ENCODE data around the gene SMPX.
A peak's percentile ranks its signal among the peaks of the same experiment; 100 is the strongest.

Gene SMPX

DNA sequence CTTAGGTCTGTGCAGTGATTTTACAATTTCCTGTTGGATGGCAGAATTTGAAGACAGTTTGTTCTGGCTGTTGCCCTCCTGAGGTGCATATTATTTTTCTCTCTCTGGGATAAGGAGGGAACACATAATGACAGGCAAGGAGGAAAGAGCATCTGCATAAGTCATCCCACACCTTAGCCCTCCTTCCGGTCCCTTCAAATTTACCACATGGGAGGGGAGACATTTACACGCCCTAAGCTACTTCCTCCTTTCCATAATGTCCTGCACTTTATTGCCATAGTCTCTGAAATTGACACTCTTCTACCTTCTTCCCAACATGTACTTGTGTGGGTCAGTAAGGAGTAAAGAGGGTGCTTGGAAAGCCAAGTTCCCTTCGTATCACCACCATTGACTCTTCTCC, 13.9 kb downstream of the SMPX start:
- no peak for DNase-seq (ENCODE audit: low read depth in 2 of 2)

GRCh38 chrX:21741869-21742701, 15.8 kb downstream of the SMPX start:
- DNase-seq (ENCODE audit: low read depth in 2 of 2): no peak

DNA sequence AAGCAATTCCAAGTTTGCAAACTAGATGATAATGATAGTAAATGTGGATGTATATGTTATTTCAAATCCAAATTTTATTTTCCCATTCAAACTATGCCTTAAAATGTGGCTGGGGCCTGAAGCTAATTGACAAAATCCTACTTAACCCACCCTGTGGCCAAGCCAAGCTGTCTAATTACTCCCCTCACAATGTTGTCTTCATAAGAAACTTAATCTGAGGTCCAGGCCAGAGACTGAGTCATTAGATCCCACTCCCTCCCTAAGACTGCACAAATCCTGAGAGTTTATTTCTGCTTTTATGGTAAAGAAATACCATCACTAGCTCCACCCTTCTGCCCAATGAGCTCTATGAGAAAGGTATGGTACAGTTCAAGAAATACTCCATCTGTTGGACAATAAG, 16.6 kb downstream of the SMPX start:
- DNase-seq (ENCODE audit: low read depth in 2 of 2): no peak

DNA sequence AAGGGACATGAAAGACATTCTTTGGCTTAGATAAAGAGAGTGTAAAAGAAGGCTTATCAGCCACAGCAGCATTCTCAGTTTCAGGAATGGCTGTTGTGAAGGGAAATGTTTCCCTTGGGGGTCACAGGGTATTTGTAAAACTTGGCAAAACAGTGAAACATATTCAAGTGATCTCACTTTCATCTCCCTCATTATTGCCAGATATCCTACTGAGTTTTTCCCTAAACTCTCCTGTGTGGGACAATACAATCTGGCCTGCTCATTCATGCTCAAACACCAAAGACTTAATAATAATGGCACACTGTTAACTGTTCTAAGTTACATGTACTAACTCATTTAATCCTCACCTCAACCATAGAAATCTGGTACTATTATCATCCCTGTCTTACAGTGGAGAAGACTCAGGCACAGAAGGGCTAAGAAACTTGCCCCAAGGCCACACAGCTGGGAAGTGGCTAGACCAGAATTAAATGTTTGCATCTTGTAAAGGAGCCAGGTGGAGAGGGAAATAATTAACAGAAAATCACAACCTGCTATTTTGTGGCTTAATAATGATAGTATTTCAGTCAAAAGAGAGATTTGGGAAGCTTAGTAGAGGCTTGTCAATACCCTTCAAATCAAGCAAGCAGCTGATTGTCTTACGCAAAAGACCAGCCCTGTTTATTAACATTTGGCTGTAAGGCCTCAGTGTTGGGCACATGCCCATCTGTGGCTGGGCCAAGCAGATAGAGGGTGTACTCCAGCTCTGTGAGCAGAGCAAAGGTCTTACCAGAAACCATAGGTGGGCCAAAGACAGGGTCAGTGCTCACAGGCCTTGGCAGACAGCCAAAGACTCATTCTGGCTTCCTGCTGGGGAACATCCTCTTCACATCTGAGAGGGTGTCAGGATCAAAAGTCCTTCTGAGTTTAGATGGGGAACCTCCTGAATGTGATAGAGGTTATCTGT, 17.3 kb downstream of the SMPX start:
- no peak for DNase-seq (ENCODE audit: low read depth in 2 of 2)

DNA sequence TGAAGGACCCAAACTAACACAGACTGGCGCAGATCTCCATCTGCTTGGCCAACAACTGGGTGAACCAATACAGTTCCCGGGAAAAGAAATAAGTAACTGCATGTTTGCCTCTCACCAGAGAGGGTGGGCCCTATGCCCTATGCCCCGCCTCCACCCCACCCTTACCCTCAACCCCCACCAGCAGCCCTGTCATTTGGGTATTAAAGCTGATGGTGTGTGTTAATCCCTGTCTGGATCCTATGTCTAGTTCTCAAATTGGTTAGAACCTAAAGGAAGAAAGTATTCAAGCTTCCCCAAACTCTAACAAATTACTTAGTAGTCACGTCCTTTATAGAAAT, 19.0 kb downstream of the SMPX start:
- DNase-seq (ENCODE audit: low read depth in 2 of 2): no peak

DNA sequence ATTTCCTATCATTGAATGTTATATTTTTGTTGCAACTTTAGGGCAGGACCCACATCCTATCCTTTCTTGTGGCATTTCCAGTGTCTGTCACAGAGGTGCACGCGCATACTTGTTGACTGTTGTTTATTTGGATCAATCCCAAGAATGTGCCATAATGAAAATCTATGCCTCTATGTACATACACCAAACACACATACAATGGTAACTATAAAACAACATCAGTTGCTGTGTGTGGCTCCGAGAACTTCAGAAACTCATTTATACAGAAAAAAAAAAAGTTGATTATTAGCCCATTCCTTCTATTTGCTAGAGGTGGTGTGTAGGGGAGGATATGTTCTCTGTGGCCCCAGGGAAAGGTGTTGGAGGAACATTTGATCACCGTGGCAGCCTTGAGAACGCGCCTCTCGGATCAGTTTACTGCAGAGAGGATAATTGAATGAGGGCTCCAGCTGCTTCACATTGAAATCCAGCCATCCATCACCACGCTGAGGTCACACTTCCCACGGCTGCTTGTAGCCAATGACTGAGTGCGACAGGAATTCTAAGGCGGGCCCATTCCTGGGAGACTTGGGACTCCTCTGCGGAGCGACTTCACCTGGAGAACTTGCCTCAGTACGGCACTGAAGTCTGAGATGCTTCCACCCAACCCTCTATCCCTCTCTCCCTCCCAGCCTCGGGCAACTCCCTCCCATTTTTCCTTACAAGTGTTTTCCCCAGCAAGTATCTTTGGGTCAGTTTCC, 19.5 kb downstream of the SMPX start:
- no peak for DNase-seq (ENCODE audit: low read depth in 2 of 2)

DNA sequence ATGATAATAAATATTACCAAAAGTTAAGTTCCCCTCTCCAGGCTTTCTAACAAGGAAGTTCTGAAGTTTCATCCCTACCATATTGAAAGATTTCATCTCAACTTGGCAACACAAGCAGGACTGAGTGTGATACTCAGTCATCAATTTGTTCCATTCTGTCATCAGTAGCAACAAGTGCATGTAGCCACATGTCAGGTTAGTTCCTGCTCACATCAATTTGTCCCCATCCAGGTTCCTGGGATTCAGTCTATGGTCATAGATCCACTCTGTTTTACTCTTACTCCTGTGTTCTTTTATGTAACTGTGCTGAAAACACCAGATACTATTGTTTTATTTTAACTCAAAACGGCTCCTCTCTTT, 22.2 kb downstream of the SMPX start:
- DNase-seq (ENCODE audit: low read depth in 2 of 2): no peak

GRCh38 chrX:21735038-21735767, 22.7 kb downstream of the SMPX start:
- DNase-seq (ENCODE audit: low read depth in 2 of 2): no peak

DNA sequence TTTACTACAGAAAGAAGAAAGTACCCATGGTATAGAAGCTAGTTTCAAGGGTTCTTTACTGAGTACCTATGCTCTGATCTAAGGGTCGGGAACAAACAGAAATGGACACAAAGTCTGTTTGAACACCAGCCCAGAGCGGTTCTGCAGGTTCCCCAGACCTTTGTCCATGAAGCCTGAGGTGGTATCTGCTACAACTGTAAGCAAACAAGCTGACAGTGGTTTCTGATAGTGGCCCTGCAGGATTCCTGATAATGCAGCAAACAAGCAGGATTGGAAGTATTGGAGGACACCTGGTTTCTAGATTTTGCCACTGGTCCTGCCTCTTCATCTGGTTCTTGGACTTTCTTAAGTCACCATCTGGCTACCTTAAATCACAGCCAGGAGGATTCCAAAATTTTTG, 23.7 kb downstream of the SMPX start:
- DNase-seq (ENCODE audit: low read depth in 2 of 2): no peak

- no peak for DNase-seq (ENCODE audit: low read depth in 2 of 2)
These were observed 24.2 kb downstream of the SMPX start for GRCh38 chrX:21733705-21734104.

GRCh38 chrX:21730026-21730425, 27.9 kb downstream of the SMPX start:
- DNase-seq (ENCODE audit: low read depth in 2 of 2): no peak

- no peak for DNase-seq (ENCODE audit: low read depth in 2 of 2)
These were observed 29.5 kb downstream of the SMPX start for GRCh38 chrX:21728276-21728968.

GRCh38 chrX:21725916-21726315, 32.0 kb downstream of the SMPX start:
- DNase-seq (ENCODE audit: low read depth in 2 of 2): no peak

DNA sequence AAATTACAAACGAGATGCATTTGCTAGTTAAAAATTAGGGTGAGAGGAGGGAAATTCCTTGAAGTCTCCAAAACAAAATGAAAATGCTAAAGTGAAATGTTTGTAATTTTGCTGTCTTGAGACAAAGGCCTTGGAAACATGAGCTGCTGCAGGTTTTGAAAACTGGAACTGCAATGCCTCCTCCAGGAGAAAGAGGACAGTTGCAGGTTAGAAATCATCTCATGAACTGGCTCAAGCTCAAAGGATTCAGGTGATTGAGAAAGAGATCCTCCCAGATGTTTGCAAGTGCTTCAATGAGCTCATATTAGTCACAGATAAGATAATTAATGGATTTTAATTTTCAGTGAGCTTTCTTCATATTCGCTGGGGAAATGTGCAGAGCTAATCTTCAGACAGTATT, 32.4 kb downstream of the SMPX start:
- no peak for DNase-seq (ENCODE audit: low read depth in 2 of 2)

DNA sequence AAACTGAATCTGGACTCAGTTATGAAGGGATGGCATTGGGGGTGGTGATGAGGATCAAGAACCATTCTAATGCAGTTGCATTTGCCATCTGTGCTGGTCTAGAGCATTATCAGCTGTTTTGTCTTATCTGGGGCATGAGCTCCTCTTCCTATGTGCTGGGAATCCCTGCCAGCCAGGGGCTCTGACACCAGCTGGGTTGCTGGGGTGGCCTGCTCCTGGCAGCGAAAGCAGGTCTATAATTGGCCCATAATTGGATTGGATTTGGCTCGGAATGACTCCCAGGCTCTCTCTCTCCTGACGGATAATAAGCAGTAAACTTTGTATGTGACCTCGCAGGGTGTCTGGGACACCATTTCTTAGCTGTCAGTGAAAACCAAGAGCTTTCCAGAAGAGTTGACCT, 34.1 kb downstream of the SMPX start:
- no peak for DNase-seq (ENCODE audit: low read depth in 2 of 2)

DNA sequence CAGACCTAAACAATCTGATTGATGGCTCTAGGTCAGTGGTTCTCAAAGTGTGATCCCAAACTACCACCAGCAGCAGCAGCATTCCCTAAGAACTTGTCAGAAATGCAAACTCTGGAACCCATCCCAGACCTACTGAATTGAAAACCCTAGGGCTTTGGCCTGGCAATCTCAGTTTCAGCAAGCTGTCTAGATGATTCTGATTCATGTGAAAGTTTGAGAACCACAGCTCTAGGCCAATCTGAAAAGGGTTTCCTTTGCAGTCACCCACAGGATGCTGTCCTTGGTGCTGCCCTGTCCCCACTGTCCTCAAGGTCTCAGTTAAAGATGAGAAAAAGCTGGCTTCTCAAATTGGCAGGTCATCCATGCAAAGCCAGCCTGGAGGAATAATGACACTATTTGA, 34.8 kb downstream of the SMPX start:
- DNase-seq (ENCODE audit: low read depth in 2 of 2): peak in 1 of 2 donors; percentile 4

- DNase-seq (ENCODE audit: low read depth in 2 of 2): no peak
These were observed 36.7 kb downstream of the SMPX start for GRCh38 chrX:21721195-21721594.

- DNase-seq (ENCODE audit: low read depth in 2 of 2): no peak
These were observed 39.3 kb downstream of the SMPX start for GRCh38 chrX:21718575-21718974.

DNA sequence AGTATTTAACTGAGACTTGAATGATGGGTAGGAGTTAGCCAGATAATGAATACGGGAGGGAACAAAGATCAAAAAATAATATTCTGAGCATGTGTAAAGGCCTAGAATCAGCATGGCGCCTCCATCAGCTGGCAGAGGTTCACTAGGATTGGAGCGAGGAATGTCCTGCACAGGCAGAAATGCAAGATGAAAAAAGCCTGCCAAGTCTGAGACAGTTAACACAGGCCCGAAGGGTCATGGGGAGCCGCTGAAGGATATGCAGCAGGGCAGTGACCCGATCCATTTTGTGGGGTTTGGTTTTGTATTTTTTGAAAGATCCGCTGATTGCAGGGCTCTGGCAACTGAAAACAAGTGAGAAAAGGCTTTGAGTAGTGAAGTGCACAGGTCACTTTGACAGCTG, 40.1 kb downstream of the SMPX start:
- no peak for DNase-seq (ENCODE audit: low read depth in 2 of 2)

DNA sequence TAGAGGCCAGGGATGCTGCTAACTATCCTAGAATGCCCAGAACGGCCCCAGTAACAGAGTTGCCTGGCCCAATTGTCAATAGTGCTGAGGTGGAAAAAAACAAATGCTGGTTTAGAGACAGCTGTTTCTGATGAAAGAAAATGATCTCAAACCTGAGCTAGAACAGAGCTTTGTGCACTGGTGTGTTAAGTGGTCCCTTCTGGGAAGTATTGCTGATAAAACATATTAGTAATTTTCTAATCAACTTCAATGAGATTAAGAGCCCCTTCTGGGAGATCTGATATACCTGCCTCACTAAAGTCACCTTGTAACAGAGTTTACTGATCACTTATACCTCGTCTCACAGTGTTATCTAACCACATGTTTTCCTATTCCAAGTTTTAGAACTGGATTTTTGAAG, 42.1 kb downstream of the SMPX start:
- DNase-seq (ENCODE audit: low read depth in 2 of 2): no peak

DNA sequence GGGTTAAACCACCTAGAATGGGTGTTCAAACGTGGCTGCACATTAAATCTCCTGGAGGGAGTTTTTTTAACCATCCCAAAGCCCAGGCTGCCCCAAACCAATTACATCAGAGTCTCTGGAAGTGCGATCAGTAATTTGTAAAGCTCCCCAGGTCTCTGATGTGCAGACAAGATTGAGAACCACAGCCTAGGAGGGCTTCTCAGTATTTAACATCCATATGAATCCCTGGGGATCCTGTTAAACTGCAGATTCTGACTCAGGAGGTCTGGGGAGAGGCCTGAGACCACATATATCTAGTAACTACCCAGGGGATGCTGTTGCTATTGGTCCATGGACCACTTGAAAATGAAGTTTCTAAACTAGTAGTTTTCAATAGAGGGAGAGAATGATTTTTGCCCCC, 42.6 kb downstream of the SMPX start:
- no peak for DNase-seq (ENCODE audit: low read depth in 2 of 2)
